NCI-H1105 treated with DMSO at 0.1 percent for 48 hours (cell line): ENCODE results near the gene TSPAN13.

Experiments
- DNase-seq: peaks from one replicate; lab custom pipeline; 2025; lab: John Stamatoyannopoulos, UW

Gene TSPAN13

DNA sequence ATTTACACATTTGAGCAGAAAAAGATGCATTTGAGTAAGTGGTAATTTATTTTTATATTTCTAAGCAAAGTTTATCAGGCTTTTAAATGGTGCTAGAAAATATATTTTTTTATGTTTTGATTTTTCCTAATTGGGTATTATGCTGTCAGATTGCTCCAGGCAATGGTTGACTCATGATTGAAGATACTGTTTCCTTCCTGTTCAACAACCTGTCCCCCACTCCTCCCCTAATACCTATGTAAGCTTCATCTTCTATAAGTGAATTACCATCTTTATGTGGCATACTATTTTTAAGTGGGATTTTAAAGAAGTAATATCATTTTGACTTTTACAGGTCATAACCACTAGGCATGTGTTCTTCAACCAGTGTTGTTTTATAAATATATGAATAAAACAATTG is 21.4 kb downstream of the TSPAN13 start:
- DNase-seq = no peak

DNA sequence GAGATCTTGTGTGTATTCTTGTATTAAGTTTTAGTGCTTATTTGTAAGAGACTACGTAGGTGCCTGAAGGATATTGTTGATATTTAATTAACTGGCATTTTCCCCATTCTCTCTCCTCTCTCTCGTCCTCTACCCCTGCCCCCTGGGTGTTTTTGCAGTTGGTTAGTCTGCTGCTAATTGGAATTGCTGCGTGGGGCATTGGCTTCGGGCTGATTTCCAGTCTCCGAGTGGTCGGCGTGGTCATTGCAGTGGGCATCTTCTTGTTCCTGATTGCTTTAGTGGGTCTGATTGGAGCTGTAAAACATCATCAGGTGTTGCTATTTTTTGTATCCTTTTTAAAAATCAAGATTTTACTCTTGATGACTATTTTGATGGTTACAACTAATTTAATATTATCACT is 22.5 kb downstream of the TSPAN13 start:
- DNase-seq = no peak

DNA sequence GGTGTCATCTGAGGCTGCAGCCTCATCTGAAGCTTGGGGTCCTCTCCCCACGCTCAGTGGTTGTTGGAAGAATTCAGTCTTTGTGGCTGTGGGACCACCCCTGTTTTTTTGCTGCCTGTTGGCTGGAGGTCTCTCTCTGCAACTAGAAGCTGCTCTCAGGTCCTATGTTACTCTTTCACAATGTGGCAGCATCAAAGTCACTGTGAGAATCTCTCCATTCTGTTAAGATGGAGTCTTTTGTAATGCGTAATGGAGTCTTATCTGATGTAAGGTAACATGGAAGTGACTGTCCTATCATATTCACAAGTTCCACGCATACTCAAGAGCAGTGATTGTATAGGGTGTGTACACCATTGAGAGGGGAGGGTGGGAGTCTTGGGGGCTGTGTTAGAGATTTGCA is 24.9 kb downstream of the TSPAN13 start:
- no peak for DNase-seq

DNA sequence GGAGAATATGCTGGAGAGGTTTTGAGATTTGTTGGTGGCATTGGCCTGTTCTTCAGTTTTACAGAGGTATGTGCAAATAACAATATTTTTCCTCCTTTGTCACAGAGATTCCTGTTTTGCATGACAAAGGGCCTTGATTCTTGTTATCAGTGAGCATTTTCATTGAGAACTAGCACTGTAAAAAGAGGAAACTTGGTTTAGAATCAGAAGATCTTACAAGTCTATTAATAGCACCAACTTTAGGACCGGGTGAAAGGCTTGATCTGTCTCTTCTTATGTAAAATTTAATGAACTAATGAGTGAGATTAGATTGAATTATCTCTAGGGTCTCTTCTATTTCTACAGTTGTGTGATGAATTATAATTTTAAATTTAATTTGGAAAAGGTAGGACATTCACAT is 25.5 kb downstream of the TSPAN13 start:
- DNase-seq = no peak

DNA sequence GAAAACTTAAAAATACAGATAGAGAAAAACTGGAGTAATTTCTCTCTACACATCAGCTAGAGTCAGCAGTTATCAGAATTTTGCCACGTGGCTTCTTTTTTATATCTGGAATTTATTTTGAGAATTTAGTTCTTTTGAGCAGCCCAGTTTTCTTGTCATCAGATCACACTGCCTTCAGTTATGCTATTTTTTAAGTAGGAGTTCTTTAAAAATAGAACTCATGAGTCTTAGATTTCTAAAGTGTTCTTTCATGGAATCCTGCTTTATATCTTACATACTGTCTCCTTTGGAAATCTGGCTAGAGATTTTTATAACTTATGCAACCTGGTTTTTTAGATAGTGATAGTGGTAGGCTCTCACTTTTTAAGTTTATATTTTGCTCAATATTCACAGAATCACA is 27.0 kb downstream of the TSPAN13 start:
- no peak for DNase-seq

DNA sequence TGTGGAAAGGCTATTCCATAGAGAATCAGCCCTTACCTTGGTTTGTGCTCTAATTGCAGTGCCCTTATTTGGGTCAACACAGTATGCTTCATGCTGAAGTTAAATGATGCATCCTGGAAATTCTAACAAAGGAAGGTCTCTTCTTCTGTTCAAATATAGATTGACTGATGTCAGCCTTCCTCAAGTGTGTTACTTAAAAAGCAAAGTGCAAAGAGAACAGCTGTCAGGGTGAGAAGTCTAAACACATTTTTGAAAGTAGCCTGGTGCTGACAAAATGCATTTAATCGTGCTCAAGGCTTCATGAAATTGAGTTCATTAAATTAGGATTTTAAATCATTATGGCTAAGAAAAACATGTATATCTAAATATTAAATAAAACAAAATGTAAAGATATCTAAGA is 31.8 kb downstream of the TSPAN13 start:
- DNase-seq = no peak

DNA sequence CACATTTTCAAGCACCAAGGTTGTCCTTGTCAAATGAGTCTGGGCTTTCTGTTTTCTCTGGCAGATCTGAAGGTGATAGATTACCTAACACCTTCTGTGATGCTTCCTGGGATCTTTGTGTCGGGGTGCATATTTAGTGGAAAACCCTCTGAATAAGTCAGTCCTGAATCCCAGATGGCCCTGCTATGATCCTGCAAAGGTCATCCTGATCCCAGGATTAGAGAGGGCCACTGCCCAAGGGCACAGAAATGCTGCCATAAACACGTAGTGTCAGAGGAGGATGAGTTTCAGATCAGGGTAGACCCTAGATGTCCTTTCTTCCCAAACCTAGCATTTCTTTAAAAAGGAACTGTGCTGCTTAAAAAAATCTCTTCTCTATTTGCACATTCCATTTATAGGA is 32.3 kb downstream of the TSPAN13 start:
- DNase-seq = no peak

DNA sequence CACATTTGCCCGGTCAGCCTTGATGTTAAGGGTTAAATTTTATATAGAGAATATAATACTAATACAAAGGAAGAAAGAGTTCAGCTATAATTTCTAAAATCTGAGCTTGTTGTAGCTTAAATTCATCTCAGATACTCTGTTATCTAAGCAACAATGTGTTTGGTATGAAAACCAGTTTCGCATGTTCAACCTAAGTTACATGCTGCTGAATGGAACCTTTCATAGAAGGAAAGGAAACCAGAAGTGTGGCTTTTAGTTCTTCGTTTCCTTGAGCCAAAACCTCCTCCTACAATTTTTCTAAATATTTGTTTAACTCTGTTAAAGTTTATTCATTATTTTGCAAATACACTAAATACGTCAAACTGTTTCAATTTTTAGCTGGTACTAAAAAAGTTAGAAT is 32.7 kb downstream of the TSPAN13 start:
- no peak for DNase-seq

DNA sequence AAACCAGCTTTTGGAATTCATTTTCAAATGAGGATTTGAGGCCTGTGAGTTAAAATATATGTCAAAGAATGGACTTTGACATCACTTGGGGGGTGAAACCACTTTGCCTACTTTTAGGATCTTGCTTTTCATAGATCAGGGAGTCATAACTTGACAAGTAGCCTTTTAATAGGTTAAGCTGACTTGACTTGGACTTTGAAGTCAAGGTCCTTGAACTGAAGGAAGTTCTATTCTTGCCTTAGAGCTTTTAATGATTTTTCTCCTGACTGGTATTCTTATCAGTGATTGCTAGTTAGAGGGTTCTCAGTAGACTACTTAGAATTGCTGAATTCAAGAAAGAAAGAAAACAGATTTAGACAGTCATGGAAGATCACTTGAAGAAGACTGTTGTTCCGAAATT is 33.6 kb downstream of the TSPAN13 start:
- no peak for DNase-seq

DNA sequence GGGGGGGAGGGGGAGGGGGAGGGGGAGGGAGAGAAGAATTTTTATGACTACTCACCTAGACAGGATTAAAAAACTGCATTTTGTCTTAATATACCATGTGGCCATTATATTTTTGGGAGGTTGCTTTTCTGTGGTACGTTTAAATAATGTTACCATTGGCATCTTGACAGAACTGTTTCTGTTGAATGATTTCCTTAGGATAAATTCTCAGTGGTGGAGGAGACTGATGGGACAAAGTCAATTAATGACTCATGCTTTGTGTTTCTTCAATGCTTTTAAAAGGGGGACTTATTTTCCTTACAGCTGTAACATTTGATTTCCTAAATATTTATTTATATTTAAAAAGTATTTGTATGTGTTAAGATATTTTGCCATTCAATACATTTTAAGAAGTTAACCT is 37.5 kb downstream of the TSPAN13 start:
- no peak for DNase-seq

DNA sequence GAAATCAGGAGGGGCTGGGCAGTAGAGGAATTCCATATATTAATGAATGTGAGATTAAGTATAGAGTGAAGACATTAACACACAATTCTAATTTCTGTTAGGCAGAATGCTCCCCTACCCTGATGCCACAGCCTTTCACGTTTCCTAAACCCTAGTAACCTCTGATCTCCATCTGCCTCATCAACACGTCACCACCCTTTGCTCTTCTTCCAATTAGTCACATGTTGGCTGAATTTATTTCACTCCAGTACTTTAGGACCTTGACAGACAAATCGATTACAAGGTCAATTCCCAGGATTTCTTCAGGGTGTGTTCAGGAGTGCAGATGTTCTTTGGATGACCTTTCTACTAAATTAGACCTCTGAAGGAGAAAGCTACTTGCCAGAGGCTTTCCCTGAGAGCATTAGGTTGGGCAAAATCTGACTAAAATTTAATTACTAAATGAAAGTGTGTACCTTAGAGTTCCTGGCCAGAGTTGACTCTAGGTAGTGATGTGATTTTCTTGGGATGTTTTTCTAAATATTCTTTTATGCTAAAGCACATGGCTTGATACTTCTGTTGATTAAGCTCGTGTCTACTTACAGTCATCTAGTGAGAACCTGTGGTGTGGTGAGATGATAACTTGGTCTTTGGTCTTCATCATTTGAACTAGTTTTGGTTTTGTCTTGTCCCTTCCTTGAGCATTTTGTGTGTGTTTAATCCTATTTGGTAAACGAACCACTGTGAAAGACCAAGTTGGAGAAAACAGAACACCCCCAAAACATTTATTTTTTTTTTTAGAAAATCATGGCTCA is 38.5 kb downstream of the TSPAN13 start:
- DNase-seq = no peak

DNA sequence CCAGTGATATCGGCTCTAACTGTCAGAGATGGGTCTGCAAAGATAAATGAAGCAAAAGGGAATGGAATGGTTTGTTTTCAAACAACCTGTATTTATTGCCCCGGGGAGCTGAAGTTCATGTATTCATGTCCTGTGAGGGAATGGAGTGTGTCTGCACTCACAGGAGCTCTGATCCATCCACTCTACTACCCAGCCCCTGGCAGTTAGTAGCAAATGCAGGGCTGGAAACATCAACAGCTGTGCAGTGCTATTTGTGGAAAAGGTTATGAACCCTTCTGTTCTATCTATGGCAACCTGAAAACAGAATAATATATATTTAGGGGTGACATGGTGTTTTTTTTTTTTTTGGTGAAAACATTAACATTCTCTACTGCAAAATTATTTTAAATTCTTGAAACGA is 41.4 kb downstream of the TSPAN13 start:
- DNase-seq = no peak

DNA sequence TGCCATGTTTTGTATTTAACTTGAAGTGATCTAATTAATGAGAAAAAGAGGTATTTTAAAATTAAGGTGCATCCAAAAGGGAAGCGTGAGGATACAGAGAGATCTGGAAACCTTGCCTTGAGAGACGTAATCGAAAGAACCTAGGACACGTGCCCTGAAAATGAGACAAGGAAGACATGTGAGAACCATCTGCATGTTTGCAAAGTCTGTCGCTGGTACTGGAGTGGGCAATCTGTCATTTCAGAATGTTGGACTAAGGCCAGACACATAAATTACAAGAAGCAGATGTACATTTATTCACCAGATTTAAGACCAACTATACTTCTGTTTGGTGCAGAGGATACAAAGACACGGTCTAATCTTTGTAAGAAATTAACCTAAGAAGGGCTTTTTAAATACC is 42.1 kb downstream of the TSPAN13 start:
- DNase-seq = peak; percentile 90

DNA sequence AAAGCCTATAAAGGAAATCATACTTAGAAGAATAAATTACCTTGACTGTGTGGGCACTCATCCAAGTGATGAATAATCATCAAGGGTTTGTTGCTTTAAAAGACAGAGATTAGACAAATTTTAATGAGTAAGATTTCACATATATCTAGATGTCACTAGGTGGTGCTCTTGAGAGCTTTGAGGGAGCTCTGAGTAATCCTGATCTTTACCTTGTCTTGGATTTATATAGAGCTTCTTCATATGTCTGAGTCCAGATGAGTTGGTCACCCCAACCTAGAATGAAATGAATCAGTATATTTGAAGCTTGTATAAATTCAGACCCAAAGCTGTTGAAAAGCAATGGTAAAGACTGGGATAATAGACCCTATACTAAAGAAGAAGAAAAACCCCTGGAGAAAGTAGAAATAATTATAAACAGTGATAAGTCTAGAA is 47.6 kb downstream of the TSPAN13 start:
- DNase-seq = peak; percentile 72

DNA sequence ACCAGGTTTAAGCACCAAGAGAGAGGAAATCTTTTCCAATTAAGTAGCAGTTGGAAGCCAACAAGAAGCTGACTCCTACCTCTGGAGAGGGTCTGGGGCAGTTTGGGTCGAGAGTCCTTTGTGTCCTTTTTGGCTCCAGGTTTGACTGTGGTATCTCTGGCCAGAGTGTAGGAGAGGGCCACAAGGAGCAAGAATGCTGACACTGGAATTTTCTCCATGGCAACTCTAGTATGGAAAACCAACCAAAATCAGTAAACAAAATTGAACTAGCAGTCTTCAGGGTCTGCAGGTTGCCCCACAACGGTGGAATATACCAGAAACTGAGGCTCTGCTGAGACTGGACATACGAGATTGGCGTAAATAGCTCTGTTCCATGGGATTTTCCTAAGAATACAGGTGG is 48.0 kb downstream of the TSPAN13 start:
- DNase-seq = no peak

DNA sequence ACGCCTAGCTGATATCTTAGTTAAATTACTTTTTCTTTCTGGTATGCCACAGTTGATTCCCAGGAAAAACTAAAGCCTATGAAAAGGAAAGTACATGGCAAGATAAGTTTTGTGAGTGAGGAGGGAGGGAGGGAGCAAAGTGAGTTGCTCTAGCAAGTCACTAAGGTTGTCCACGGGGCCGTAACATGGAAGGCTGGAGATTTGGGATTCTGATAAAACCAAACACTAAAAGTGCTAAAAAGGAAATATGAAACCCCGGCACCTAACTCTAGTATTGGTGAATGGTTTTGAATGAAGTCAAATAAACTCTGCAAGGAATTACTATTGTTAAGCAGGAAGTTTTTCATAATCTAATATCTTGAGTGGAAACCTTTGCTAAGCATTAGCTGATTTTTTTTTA is 49.6 kb downstream of the TSPAN13 start:
- DNase-seq = no peak

DNA sequence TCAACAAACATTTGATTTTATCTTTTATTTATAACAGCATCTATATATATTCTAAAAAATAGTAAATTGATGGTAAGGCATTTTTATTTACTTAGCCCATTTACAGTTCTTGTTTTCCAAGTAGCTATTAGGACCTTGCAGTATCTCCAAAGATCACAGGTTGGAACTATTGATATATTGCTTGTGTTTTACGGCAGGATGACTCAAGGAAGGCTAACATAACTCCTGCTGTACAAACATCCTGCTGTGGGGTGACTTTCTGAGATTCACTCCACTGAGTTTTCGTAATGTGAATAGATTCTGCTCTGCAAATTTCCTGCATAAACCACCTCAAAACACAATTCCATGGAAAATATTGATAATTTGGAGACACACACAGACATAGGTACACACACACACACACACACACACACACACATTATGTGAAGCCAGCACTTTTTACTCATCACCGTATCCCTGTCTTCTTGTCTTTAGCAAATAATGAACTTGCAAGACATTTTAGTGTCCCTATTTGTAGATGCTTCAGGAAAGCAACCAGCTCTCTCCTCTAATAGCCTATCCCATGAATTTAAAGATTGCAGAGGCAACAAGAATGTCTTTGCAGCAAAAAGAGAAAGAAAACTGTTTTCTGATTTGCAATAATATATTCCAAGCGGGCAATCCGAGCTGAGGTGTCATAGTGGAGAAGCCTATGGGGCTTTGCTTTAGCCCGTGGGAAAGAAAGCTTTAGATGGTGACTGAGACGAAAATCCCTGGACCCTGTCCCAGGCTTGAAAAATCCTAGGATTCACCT is 50.5 kb downstream of the TSPAN13 start:
- no peak for DNase-seq

DNA sequence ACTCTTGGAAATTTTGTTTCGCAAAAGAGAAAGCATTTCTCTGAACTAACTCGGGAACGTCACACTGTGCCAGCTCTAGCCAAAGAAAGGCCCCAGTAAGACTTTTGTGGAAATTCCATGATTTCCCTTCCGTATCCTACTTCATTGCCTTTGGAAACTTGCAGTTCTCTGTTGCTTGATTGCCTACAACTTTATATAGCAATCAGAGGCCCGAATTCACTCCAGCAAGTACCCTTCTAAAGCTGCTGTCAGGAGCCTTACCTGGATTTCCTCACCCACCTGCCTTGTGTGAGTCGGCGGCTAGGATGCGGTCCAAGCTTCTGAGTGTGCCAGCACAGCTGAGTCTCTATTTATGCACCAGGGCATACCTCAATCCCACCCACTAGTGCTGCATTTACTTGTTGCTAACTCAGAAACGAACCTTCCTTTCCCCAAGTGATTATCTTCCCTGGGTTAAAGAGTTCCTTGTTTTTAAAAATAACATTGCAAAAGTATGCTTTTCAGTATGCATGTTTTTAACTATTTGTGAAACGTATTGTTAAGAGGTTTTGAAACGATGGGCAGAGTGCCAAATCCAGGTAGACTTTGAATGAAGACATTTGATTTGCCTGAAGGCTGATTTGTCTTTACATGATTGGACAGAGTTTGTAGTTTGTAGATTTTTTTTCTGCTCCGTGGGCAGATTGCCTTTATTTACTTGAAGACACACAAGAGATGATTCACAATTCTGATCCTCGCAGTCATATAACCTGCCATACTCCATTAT is 51.3 kb downstream of the TSPAN13 start, which contains the start of gene AGR2:
Gene AGR2 (minus strand): TSS at position 326 of the 766 bp plus-strand sequence. CDS start 3,203 bp downstream, outside the sequence.
- DNase-seq = peak; percentile 78

DNA sequence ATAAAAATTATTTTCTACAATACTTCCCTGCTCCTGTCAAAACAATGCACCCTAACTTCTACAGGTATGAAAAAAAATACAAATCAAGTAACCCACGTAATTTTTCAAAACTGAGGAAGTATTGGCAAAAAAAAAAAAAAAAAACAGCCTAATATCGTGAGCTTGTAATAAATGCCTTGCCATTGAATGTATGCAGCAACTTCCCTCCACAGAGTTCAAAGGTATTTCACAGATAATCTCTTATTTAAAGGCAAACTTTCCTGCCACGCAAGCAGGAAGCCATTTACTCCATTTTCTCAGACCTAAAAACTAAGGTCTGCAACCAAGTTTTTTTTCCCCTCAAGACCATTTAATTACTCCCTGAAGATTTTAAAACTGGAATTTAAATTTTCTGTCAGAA is 51.9 kb downstream of the TSPAN13 start:
- no peak for DNase-seq

DNA sequence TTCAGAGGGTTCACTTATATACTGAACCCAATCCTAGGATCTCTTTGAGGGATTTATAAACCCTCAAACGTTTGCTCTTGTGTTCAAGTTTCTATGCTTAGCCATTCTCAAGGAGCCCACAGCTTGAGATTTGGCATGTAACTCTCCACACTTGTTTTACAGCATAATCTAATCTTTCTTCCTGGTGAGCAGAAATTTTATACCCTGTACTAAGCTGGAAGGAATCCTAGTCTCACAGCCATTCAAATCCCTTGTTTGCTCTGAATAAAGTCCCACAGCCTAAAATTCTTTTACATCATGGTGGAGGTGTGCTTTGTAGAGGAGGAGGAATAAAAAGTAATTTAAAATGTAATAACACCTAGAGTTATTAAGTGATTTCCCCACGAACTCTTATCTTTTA is 56.6 kb downstream of the TSPAN13 start:
- DNase-seq = no peak

DNA sequence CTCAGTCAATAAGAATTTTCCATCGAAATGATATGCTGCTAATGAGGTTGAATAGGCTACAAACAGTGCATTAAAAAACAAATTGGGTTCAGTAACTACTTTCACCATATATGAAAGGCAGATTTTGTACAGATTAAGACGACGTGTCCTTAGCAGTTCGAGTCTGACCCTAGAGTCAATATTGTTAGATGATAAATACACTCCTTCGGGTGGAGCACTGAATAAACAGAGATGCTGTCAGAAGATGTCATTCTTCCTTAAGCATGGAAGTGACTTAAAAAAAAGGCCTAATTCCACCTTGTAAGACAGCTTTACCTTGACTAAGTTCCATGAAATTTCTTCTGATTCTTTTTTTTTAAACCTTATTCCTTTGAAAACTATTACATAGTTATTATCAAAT is 57.0 kb downstream of the TSPAN13 start:
- no peak for DNase-seq

DNA sequence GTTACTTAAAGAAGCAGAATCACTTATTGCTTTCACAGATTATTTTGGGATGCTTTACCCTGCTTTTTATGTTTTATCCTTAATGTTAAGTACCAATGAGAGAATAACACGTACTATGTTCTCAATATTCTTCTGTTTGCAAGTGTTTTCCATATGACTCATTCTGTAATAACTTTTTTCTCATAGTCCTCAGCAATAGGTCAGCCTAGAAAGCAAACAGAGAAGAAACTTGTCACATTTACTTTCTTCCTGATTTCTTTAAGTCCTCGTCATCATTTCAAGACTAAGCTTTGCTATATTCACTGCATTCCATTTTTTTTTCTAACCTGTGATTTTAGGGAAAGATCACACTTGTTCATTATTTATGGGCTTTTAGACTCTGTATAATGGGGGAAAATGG is 58.0 kb downstream of the TSPAN13 start:
- no peak for DNase-seq
